HCT116 (cell line): ENCODE data around the gene HACE1. TPM values are rescaled to one million over a fixed set of nuclear protein-coding genes. Genes with fewer than 3 reads are reported as not detected.

ENCODE experiments used
- ATAC-seq: fragments of 200-7000 bp; cut with Tn5 transposase; 2 replicates; pipeline ENCODE4 v1.9.1; 2020; ENCODE audit warnings: mild to moderate bottlenecking, moderate library complexity
- BruUV-seq: library from RNA; stranded (reverse); fragments of 400-500 nt; replicated peaks from 2 replicates; lab custom pipeline; 2021; lab: Mats Ljungman, UMichigan
- CTCF ChIA-PET: fragments of 300-600 bp; sonication (Branson Sonifier 250); formaldehyde crosslinking; loops from one replicate; lab custom pipeline; 2021; ENCODE audit warnings: antibody characterized with exemption; lab: Charles Lee
- POLR2A ChIA-PET: fragments of 300-600, 350-600 bp; sonication (Branson Sonifier 250); formaldehyde crosslinking; loops from one replicate; lab custom pipeline; 2021; ENCODE audit warnings: antibody characterized with exemption; lab: Charles Lee
- RAD21 ChIA-PET, 2 experiments: fragments of 300-600 bp; sonication (Branson Sonifier 250); formaldehyde crosslinking; loops; one replicate each; lab custom pipeline; 2023; ENCODE audit warnings: low total read pairs in 2 of 2; ENCODE audit not compliant: uncharacterized antibody in 2 of 2, unreplicated experiment in 2 of 2, low non-redundant PET in 1 of 2; lab: Charles Lee
- DNase-seq: peaks from one replicate; pipeline ENCODE4 v3.0.0-alpha.2; 2010; ENCODE audit warnings: low read depth, low spot score
- H2AFZ ChIP-seq: fragments of 200-600 bp; shearing (Covaris generic), sonication (generic); 2 replicates; pipeline ENCODE4 v1.6.1; 2017; ENCODE audit warnings: low read depth, mixed run types, mixed read lengths, antibody characterized with exemption, low read length; ENCODE audit not compliant: poor library complexity, severe bottlenecking
- H3K27ac ChIP-seq: 2 replicates; pipeline ENCODE4 v1.5.1; 2012; ENCODE audit warnings: low read depth, low read length
- H3K27me3 ChIP-seq: fragments of 200-600 bp; sonication (generic); 2 replicates; pipeline ENCODE4 v1.6.1; 2016; ENCODE audit warnings: mixed run types, low read length, mixed read lengths; ENCODE audit not compliant: insufficient read depth
- H3K36me3 ChIP-seq, 2 experiments: fragments of 200-500 bp in 1 of 2; fragments of 200-600 bp in 1 of 2; sonication (Bioruptor generic) in 1 of 2; sonication (generic) in 1 of 2; 2 replicates each; pipeline versions ENCODE4 v1.5.1 to v1.6.1; 2014 to 2016; ENCODE audit warnings: low read length in 2 of 2, inconsistent platforms in 1 of 2, mixed read lengths in 1 of 2, mixed run types in 1 of 2; ENCODE audit not compliant: insufficient read depth in 2 of 2, control insufficient read depth in 1 of 2
- H3K4me1 ChIP-seq, 2 experiments: fragments of 200-600 bp in 1 of 2; sonication (generic) in 1 of 2; 2 replicates each; pipeline versions ENCODE4 v1.5.1 to v1.6.1; 2012 to 2017; ENCODE audit warnings: low read length in 2 of 2, inconsistent platforms in 1 of 2, mild to moderate bottlenecking in 1 of 2, mixed read lengths in 1 of 2, mixed run types in 1 of 2, moderate library complexity in 1 of 2; ENCODE audit not compliant: insufficient read depth in 2 of 2, control insufficient read depth in 1 of 2
- H3K4me2 ChIP-seq: fragments of 200-600 bp; sonication (generic); 2 replicates; pipeline ENCODE4 v1.6.1; 2017; ENCODE audit warnings: mixed run types, low read length, mixed read lengths
- H3K4me3 ChIP-seq, 2 experiments: fragments of 200-600 bp in 1 of 2; sonication (generic) in 1 of 2; replicated peaks in 1 of 2; 2 replicates each; pipeline ENCODE4 v1.5.1; 2011 to 2016; ENCODE audit warnings: low read length in 2 of 2, control low read depth in 1 of 2, low read depth in 1 of 2, mild to moderate bottlenecking in 1 of 2, mixed read lengths in 1 of 2, mixed run types in 1 of 2
- H3K79me2 ChIP-seq: fragments of 200-600 bp; sonication (generic); 2 replicates; pipeline ENCODE4 v1.6.1; 2017; ENCODE audit warnings: mild to moderate bottlenecking, mixed run types, low read length, moderate library complexity, mixed read lengths; ENCODE audit not compliant: insufficient read depth
- H3K9ac ChIP-seq: fragments of 200-600 bp; sonication (generic); 2 replicates; pipeline ENCODE4 v1.6.1; 2016; ENCODE audit warnings: low read length, mixed read lengths
- H3K9me2 ChIP-seq: fragments of 200-600 bp; sonication (generic), shearing (Covaris generic); 2 replicates; pipeline ENCODE4 v1.6.1; 2017; ENCODE audit warnings: mixed run types, mild to moderate bottlenecking, moderate library complexity; ENCODE audit not compliant: insufficient read depth
- H3K9me3 ChIP-seq, 2 experiments: fragments of 200-500 bp in 1 of 2; fragments of 200-600 bp in 1 of 2; sonication (Bioruptor generic) in 1 of 2; sonication (generic) in 1 of 2; 2 replicates each; pipeline ENCODE4 v1.6.1; 2014 to 2017; ENCODE audit warnings: low read length in 2 of 2, mixed read lengths in 2 of 2, inconsistent platforms in 1 of 2, low read depth in 1 of 2, mild to moderate bottlenecking in 1 of 2, mixed run types in 1 of 2, moderate library complexity in 1 of 2; ENCODE audit not compliant: control insufficient read depth in 1 of 2, insufficient read depth in 1 of 2
- H4K20me1 ChIP-seq: fragments of 200-600 bp; sonication (generic), shearing (Covaris generic); 2 replicates; pipeline ENCODE4 v1.6.1; 2017; ENCODE audit warnings: mixed run types, mild to moderate bottlenecking, moderate library complexity; ENCODE audit not compliant: insufficient read depth
- EGR1 ChIP-seq: IDR thresholded peaks from 2 replicates; pipeline ENCODE4 v1.6.1; 2012; ENCODE audit warnings: low read depth
- ELF1 ChIP-seq: IDR thresholded peaks from 2 replicates; pipeline ENCODE4 v1.6.1; 2012; ENCODE audit warnings: low read depth, borderline replicate concordance
- JUND ChIP-seq: IDR thresholded peaks from 2 replicates; pipeline ENCODE4 v1.6.1; 2012
- RAD21 ChIP-seq: IDR thresholded peaks from 2 replicates; pipeline ENCODE4 v1.6.1; 2012; ENCODE audit warnings: low read depth, mild to moderate bottlenecking
- SP1 ChIP-seq: IDR thresholded peaks from 2 replicates; pipeline ENCODE4 v1.6.1; 2012; ENCODE audit warnings: low read depth
- YY1 ChIP-seq: IDR thresholded peaks from 2 replicates; pipeline ENCODE4 v1.6.1; 2011; ENCODE audit warnings: low read length, low read depth, moderate library complexity, mild to moderate bottlenecking; ENCODE audit not compliant: insufficient replicate concordance; ENCODE audit errors: extremely low read depth
- intact Hi-C: fragments of 100-400 bp; cut with micrococcal nuclease; formaldehyde crosslinking; loops from 2 replicates; pipeline ENCODE4 v1.10.0; 2022
- total RNA-seq: library from RNA; stranded (reverse); gene quantifications from one replicate; pipeline ENCODE4 v1.2.1, GENCODE V29; 2021; ENCODE audit not compliant: unreplicated experiment

HACE1 gene
- total RNA-seq, 1 experiment from 2014 or later = 10.9 TPM

DNA sequence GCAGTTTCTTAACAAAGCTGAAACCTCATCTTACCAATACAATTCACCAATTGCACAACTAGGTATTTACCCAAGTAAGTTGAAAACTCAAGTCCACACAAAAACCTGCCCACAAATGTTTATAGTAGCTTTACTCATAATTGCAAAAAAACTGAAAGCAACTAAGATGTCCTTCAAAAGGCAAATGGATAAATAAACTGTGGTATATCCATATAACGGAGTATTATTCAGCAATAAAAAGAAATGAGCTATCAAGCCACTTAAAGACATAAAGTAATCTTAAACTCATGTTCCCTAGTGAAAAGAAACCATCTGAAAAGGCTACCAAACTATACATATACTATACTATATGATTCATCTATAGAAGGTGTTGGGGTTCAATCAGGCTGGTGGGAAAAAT is 179.7 kb downstream of the HACE1 start:
- DNase-seq = no peak
- ChIA-PET POLR2A (no interaction called here), RAD21 (no interaction called here)

More for the DNA sequence above, 179.7 kb downstream of the HACE1 start:
- no peaks in the 10 kb centered on the region for H3K9me3 ChIP-seq
- H3K4me1 ChIP-seq = no peaks in the 10 kb centered on the region; a peak in 1 of 4 replicates
- H3K4me3 ChIP-seq = no peak overlapping the region
- CTCF ChIA-PET = no interaction called here
- no peak overlapping the region for H2AFZ ChIP-seq
- no peak for ATAC-seq
- H3K9me2 ChIP-seq = no peaks in the 10 kb centered on the region
- TF ChIP-seq ELF1 = no peak
- no peak for TF ChIP-seq YY1
- TF ChIP-seq JUND = no peak
- no peak for TF ChIP-seq SP1
- TF ChIP-seq RAD21 = no peak
- TF ChIP-seq EGR1 = no peak
- no peak overlapping the region for H3K27ac ChIP-seq
- no TSS peak for BruUV-seq
- H3K79me2 ChIP-seq = no peaks in the 10 kb centered on the region
- H4K20me1 ChIP-seq = no peaks in the 10 kb centered on the region; the same call in 1 of the 2 replicates
- H3K9ac ChIP-seq = no peak overlapping the region
- intact Hi-C loops = no loop called here
- no peak overlapping the region for H3K4me2 ChIP-seq
- no peaks in the 10 kb centered on the region for H3K36me3 ChIP-seq
- H3K27me3 ChIP-seq = no peaks in the 10 kb centered on the region

Other genes starting within 250 kb of the HACE1 start
- 0.25 TPM for gene LIN28B, start 97.2 kb upstream of the HACE1 start, total RNA-seq